Measurements from ENCODE around the gene AJM1.

GRCh38 chr9:136838314-136839228 is 3.7 kb upstream of the AJM1 start:
- TF ChIP-seq ZNF274 (IDR thresholded peaks at IDR 0.05; ENCODE audit: low read depth, low read length) (no peak), POLR2A (IDR thresholded peaks at IDR 0.05; ENCODE audit: borderline replicate concordance, extremely low read depth, insufficient read depth, insufficient read length) (no peak), CTCF (IDR thresholded peaks at IDR 0.05 in 2 of 3, conservative IDR thresholded peaks at IDR 0.05 in 1 of 3; ENCODE audit: borderline replicate concordance in 1 of 3, insufficient read depth in 1 of 3, low read depth in 2 of 3, low read length in 2 of 3) (no peak), CEBPB (IDR thresholded peaks at IDR 0.05; ENCODE audit: low read depth) (no peak), POLR2AphosphoS5 (IDR thresholded peaks at IDR 0.05; ENCODE audit: low read depth, low read length) (no peak; the same call in 1 of the 2 replicates), JUND (IDR thresholded peaks at IDR 0.05) (no peak), EGR1 (IDR thresholded peaks at IDR 0.05; ENCODE audit: low read depth) (no peak), SIN3A (IDR thresholded peaks at IDR 0.05; ENCODE audit: low read depth) (no peak), EZH2 (IDR thresholded peaks at IDR 0.05) (no peak)
- TF ChIP-seq, protein P1, sequence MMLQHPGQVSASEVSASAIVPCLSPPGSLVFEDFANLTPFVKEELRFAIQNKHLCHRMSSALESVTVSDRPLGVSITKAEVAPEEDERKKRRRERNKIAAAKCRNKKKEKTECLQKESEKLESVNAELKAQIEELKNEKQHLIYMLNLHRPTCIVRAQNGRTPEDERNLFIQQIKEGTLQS (IDR thresholded peaks at IDR 0.05) = no peak
